ENCODE data around the gene MT4. TPM values are rescaled to one million over a fixed set of nuclear protein-coding genes. Genes with fewer than 3 reads are reported as not detected.

MT4 gene
- total and polyA plus RNA-seq, 9 donors: not detected

DNA sequence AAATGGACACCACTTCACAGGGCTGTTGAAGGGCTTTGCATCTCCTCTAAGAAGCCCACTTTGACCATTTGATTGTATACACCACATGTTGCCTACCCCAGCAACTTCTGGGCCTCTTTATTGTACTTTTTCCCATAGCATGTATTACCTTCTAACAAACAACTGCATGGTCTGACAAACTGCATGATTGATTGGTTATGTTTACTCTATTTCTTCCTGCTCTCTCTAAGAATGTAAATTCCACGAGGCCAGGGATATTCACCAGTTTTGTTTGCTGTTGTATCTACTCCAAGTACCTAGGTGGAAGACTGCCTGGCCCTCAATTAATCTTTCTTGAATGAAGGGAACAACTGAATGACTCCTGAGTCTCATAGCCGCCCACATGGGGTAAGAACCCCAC is 22.8 kb upstream of the MT4 start:
- no peak for DNase-seq
- Histone ChIP-seq H3K36me3 (no peaks in the 10 kb centered on the region), H3K9me3 (peaks cover 0 to 3% of the 10 kb centered on the region in 2 donors), H3K4me3 (no peak overlapping the region), H3K4me1 (ENCODE audit: insufficient read depth) (peaks cover 3% of the 10 kb centered on the region), H3K27me3 (no peaks in the 10 kb centered on the region), H3K27ac (no peak overlapping the region)
- no peak for TF ChIP-seq EP300 (IDR thresholded peaks at IDR 0.05)
- WGBS, 3 donors: 15 to 49% (median 16%) methylated on average over 2 of the region's 2 CpGs
- intact Hi-C loops (cut with DNase I): no loop called here

GRCh38 chr16:56547120-56547948 is 17.5 kb upstream of the MT4 start:
- DNase-seq: no peak
- WGBS, 3 donors: 31 to 38% (median 35%) methylated on average over 12 of the region's 12 CpGs
- Histone ChIP-seq H3K36me3 (no peaks in the 10 kb centered on the region), H3K9me3 (no peaks in the 10 kb centered on the region), H3K4me3 (no peak overlapping the region), H3K27ac (peak overlapping the region in 1 of 2 donors; percentile 5), H3K4me1 (ENCODE audit: insufficient read depth) (no peaks in the 10 kb centered on the region), H3K27me3 (no peaks in the 10 kb centered on the region)
- TF ChIP-seq EP300 (IDR thresholded peaks at IDR 0.05) (no peak), CTCF (IDR thresholded peaks at IDR 0.05) (no peak), POLR2A (IDR thresholded peaks at IDR 0.05) (no peak)
- intact Hi-C loops (cut with DNase I): no loop called here

GRCh38 chr16:56547949-56548567 is 16.8 kb upstream of the MT4 start:
- TF ChIP-seq CTCF (IDR thresholded peaks at IDR 0.05) (no peak), EP300 (IDR thresholded peaks at IDR 0.05) (no peak), POLR2A (IDR thresholded peaks at IDR 0.05) (no peak)
- no peaks in the 10 kb centered on the region for H3K4me1 ChIP-seq (ENCODE audit: insufficient read depth)
- no peaks in the 10 kb centered on the region for H3K9me3 ChIP-seq
- no peak for DNase-seq
- no peaks in the 10 kb centered on the region for H3K36me3 ChIP-seq
- H3K27ac ChIP-seq: peak overlapping the region in 1 of 2 donors; percentile 5
- intact Hi-C loops (cut with DNase I): no loop called here
- no peak overlapping the region for H3K4me3 ChIP-seq
- 75 to 85% (median 80%) methylated on average over 4 of the region's 4 CpGs for WGBS, 3 donors
- no peaks in the 10 kb centered on the region for H3K27me3 ChIP-seq

DNA sequence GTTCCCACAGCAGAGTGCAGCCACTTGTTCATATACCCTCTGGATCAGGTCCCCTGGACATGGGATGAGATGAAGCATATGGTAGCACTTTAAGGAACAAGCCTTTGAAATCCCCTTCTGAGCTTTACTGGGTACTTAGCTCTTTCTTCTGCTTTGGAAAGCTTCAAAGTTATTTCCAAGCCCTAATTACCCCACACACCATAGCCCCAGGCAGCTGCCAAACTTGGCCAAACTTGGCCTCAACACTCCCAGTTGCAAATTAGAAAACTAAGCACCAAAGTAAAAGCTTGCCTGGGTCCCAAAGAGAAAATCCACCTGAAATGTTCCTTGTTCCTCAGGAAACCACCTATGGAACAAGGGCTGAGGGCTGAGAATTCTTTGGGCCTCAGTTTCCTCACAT is 15.7 kb upstream of the MT4 start:
- Histone ChIP-seq H3K27me3 (no peaks in the 10 kb centered on the region), H3K4me3 (no peak overlapping the region), H3K9me3 (no peaks in the 10 kb centered on the region), H3K36me3 (no peaks in the 10 kb centered on the region), H3K4me1 (ENCODE audit: insufficient read depth) (no peaks in the 10 kb centered on the region), H3K27ac (no peak overlapping the region)
- no peak for DNase-seq
- TF ChIP-seq EP300 (IDR thresholded peaks at IDR 0.05) (no peak), CTCF (IDR thresholded peaks at IDR 0.05) (no peak), POLR2A (IDR thresholded peaks at IDR 0.05) (no peak)
- intact Hi-C loops (cut with DNase I): no loop called here

All from ovary (tissue), 9 donors.